DND-41 (cell line): ENCODE data around the gene NFE2L2.

Experiments used
- ATAC-seq: fragments of 200-7000 bp; cut with Tn5 transposase; 3 replicates; pipeline ENCODE4 v1.9.1; 2021; ENCODE audit warnings: low read depth; ENCODE audit not compliant: insufficient read depth
- DNase-seq: peaks from one replicate; pipeline ENCODE4 v3.0.0-alpha.2; 2020
- H2AFZ ChIP-seq: 2 replicates; pipeline ENCODE4 v1.6.0; 2012; ENCODE audit warnings: low read depth, low read length
- H3K27ac ChIP-seq: 2 replicates; pipeline ENCODE4 v1.5.1; 2012; ENCODE audit warnings: low read length, inconsistent platforms
- H3K27me3 ChIP-seq: fragments of 200-600 bp; sonication (generic); 2 replicates; pipeline ENCODE4 v1.6.0; 2012; ENCODE audit warnings: low read length, mild to moderate bottlenecking, inconsistent platforms; ENCODE audit not compliant: insufficient read depth, poor library complexity
- H3K36me3 ChIP-seq: 2 replicates; pipeline ENCODE4 v1.5.1; 2012; ENCODE audit warnings: low read length, inconsistent platforms; ENCODE audit not compliant: insufficient read depth
- H3K4me1 ChIP-seq: 2 replicates; pipeline ENCODE4 v1.5.1; 2012; ENCODE audit warnings: mild to moderate bottlenecking, low read length; ENCODE audit not compliant: insufficient read depth
- H3K4me2 ChIP-seq: 2 replicates; pipeline ENCODE4 v1.6.0; 2012; ENCODE audit warnings: mild to moderate bottlenecking, moderate library complexity, low read length, inconsistent platforms; ENCODE audit not compliant: insufficient read depth
- H3K4me3 ChIP-seq, 2 experiments: fragments of 200-600 bp in 1 of 2; shearing (Covaris generic) in 1 of 2; 2 replicates each; pipeline ENCODE4 v1.5.1; 2012 to 2016; ENCODE audit warnings: inconsistent platforms in 2 of 2, low read length in 2 of 2, mild to moderate bottlenecking in 2 of 2, low read depth in 1 of 2, moderate library complexity in 1 of 2
- H3K79me2 ChIP-seq: 2 replicates; pipeline ENCODE4 v1.6.0; 2012; ENCODE audit warnings: low read length, inconsistent platforms; ENCODE audit not compliant: insufficient read depth
- H3K9ac ChIP-seq: 2 replicates; pipeline ENCODE4 v1.6.0; 2012; ENCODE audit warnings: low read depth, mild to moderate bottlenecking, inconsistent platforms, low read length, moderate library complexity
- H3K9me3 ChIP-seq: 2 replicates; pipeline ENCODE4 v1.5.1; 2012; ENCODE audit warnings: low read length, moderate library complexity, mild to moderate bottlenecking, inconsistent platforms; ENCODE audit not compliant: insufficient read depth, severe bottlenecking
- H4K20me1 ChIP-seq: 2 replicates; pipeline ENCODE4 v1.6.0; 2012; ENCODE audit warnings: low read length; ENCODE audit not compliant: insufficient read depth
- EZH2 ChIP-seq: IDR thresholded peaks from 3 replicates; pipeline ENCODE4 v1.6.1; 2012; ENCODE audit warnings: borderline replicate concordance, low read depth, mild to moderate bottlenecking, moderate library complexity, low read length, inconsistent platforms; ENCODE audit not compliant: severe bottlenecking
- TF ChIP-seq, protein P1 (sequence below): IDR thresholded peaks from 2 replicates; pipeline ENCODE4 v1.5.1; 2012; ENCODE audit warnings: borderline replicate concordance, low read length, moderate library complexity, mild to moderate bottlenecking; ENCODE audit not compliant: poor library complexity, severe bottlenecking; ENCODE audit errors: extremely low read depth

The NFE2L2 gene

DNA sequence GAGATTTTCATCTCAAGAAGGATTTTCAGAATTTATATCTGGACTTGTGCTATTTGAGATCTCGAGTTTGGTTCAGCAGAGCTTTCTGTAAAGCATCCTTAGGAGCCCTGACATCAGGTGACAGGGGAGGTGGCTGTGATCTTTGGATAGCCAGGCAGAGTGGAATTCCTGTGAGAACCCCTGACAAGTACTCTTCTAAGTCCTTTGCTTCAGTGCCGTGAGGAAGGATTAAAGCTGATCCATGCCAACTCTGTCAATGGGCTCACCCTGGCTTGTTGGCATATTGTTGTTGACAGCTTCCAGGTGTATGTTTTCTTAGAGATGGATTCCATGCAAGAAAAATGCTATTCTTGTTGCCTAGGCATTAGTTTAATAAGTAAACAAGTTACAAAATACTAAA lies 38.0 kb upstream of the NFE2L2 start:
- ATAC-seq, result no peak
- Histone ChIP-seq H3K79me2 (no peaks in the 10 kb centered on the region), H4K20me1 (no peaks in the 10 kb centered on the region)

GRCh38 chr2:177298191-177298590 lies 33.7 kb upstream of the NFE2L2 start:
- no peaks in the 10 kb centered on the region for H4K20me1 ChIP-seq
- H3K27me3 ChIP-seq, result no peaks in the 10 kb centered on the region
- H3K79me2 ChIP-seq, result no peaks in the 10 kb centered on the region
- no peak overlapping the region for H3K4me3 ChIP-seq
- no peaks in the 10 kb centered on the region for H3K9me3 ChIP-seq
- ATAC-seq, result no peak
- H3K36me3 ChIP-seq, result no peaks in the 10 kb centered on the region
- DNase-seq, result no peak
- no peaks in the 10 kb centered on the region for H3K4me1 ChIP-seq
- no peak overlapping the region for H3K9ac ChIP-seq
- no peak for TF ChIP-seq EZH2
- TF ChIP-seq, protein P1, sequence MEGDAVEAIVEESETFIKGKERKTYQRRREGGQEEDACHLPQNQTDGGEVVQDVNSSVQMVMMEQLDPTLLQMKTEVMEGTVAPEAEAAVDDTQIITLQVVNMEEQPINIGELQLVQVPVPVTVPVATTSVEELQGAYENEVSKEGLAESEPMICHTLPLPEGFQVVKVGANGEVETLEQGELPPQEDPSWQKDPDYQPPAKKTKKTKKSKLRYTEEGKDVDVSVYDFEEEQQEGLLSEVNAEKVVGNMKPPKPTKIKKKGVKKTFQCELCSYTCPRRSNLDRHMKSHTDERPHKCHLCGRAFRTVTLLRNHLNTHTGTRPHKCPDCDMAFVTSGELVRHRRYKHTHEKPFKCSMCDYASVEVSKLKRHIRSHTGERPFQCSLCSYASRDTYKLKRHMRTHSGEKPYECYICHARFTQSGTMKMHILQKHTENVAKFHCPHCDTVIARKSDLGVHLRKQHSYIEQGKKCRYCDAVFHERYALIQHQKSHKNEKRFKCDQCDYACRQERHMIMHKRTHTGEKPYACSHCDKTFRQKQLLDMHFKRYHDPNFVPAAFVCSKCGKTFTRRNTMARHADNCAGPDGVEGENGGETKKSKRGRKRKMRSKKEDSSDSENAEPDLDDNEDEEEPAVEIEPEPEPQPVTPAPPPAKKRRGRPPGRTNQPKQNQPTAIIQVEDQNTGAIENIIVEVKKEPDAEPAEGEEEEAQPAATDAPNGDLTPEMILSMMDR, result no peak
- no peak overlapping the region for H2AFZ ChIP-seq
- H3K4me2 ChIP-seq, result no peak overlapping the region
- H3K27ac ChIP-seq, result no peak overlapping the region

More for the DNA sequence above, 38.0 kb upstream of the NFE2L2 start:
- Histone ChIP-seq H3K4me3 (no peak overlapping the region), H3K9me3 (no peaks in the 10 kb centered on the region), H3K4me2 (no peak overlapping the region), H2AFZ (no peak overlapping the region), H3K27me3 (no peaks in the 10 kb centered on the region), H3K27ac (no peak overlapping the region), H3K9ac (no peak overlapping the region), H3K36me3 (no peaks in the 10 kb centered on the region), H3K4me1 (no peaks in the 10 kb centered on the region)
- no peak for DNase-seq
- TF ChIP-seq EZH2, result no peak
- TF ChIP-seq, protein P1, result no peak

- Histone ChIP-seq H3K4me1 (no peaks in the 10 kb centered on the region), H3K4me2 (no peak overlapping the region), H2AFZ (0 out of 2 replicates have a peak overlapping the region, but pooled peaks have one; percentile 36), H3K36me3 (no peaks in the 10 kb centered on the region), H3K4me3 (no peak overlapping the region), H3K27me3 (no peaks in the 10 kb centered on the region), H3K79me2 (no peaks in the 10 kb centered on the region), H3K27ac (no peak overlapping the region), H3K9ac (no peak overlapping the region), H3K9me3 (no peaks in the 10 kb centered on the region), H4K20me1 (no peaks in the 10 kb centered on the region)
- DNase-seq (no peak), ATAC-seq (peak; percentile 59)
- TF ChIP-seq, protein P1, result peak; percentile 64
- TF ChIP-seq EZH2, result no peak
Measured at GRCh38 chr2:177296040-177296439, 31.5 kb upstream of the NFE2L2 start.

DNA sequence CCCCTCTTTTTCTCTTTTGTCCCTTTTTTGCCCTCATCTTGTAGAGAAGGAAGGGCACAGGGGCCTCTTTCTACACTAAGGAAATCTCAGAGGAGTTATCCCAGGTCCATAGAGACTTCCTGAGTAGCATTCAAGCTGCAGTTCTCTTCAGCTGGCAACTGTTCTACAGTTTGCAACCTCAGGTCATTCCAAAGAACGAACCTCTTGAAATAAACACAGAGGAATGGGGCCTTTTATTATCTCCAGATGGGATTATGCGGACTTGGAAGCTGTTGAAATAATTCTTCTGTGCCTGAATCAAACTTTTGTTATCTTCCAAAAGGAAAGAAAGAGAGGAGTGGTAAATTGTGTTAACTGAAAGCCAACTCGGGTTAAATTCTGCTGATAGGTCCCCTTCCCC lies 31.0 kb upstream of the NFE2L2 start:
- no peaks in the 10 kb centered on the region for H3K9me3 ChIP-seq
- TF ChIP-seq, protein P1, result no peak
- no peak for TF ChIP-seq EZH2
- no peak overlapping the region for H2AFZ ChIP-seq
- H3K4me1 ChIP-seq, result peaks cover 3% of the 10 kb centered on the region
- no peak for DNase-seq
- H3K27ac ChIP-seq, result no peak overlapping the region
- no peak for ATAC-seq
- no peak overlapping the region for H3K4me3 ChIP-seq
- H4K20me1 ChIP-seq, result no peaks in the 10 kb centered on the region
- no peak overlapping the region for H3K4me2 ChIP-seq
- no peaks in the 10 kb centered on the region for H3K27me3 ChIP-seq
- H3K79me2 ChIP-seq, result no peaks in the 10 kb centered on the region
- H3K9ac ChIP-seq, result no peak overlapping the region
- no peaks in the 10 kb centered on the region for H3K36me3 ChIP-seq
